Measurements from ENCODE around the gene TBC1D4.

TBC1D4 gene

GRCh38 chr13:75507027-75508001 lies 25.3 kb upstream of the TBC1D4 start:
- H3K4me3 ChIP-seq (ENCODE audit: low read length in 2 of 2) = no peak overlapping the region

GRCh38 chr13:75506018-75506417 lies 24.0 kb upstream of the TBC1D4 start:
- no peaks in the 10 kb centered on the region for H3K4me1 ChIP-seq (ENCODE audit: control insufficient read depth, insufficient read depth, low read length)
- no peaks in the 10 kb centered on the region for H3K27me3 ChIP-seq (ENCODE audit: control insufficient read depth in 1 of 2, insufficient read depth in 2 of 2, low read length in 2 of 2)
- H3K9ac ChIP-seq (ENCODE audit: low read length in 2 of 2) = no peak overlapping the region
- no peaks in the 10 kb centered on the region for H3K9me3 ChIP-seq (ENCODE audit: control insufficient read depth in 2 of 2, low read length in 2 of 2)
- no peaks in the 10 kb centered on the region for H3K36me3 ChIP-seq (ENCODE audit: control insufficient read depth in 2 of 2, insufficient read depth in 2 of 2, low read length in 2 of 2)
- H3K4me3 ChIP-seq (ENCODE audit: low read length in 2 of 2) = no peak overlapping the region
- no peak overlapping the region for H3K27ac ChIP-seq (ENCODE audit: low read length)

More at GRCh38 chr13:75507027-75508001, 25.3 kb upstream of the TBC1D4 start:
- H3K27me3 ChIP-seq (ENCODE audit: control insufficient read depth in 1 of 2, insufficient read depth in 2 of 2, low read length in 2 of 2) = no peaks in the 10 kb centered on the region
- H3K9me3 ChIP-seq (ENCODE audit: control insufficient read depth in 2 of 2, low read length in 2 of 2) = no peaks in the 10 kb centered on the region
- H3K9ac ChIP-seq (ENCODE audit: low read length in 2 of 2) = no peak overlapping the region
- H3K4me1 ChIP-seq (ENCODE audit: control insufficient read depth, insufficient read depth, low read length) = no peaks in the 10 kb centered on the region
- no peak overlapping the region for H3K27ac ChIP-seq (ENCODE audit: low read length)
- no peaks in the 10 kb centered on the region for H3K36me3 ChIP-seq (ENCODE audit: control insufficient read depth in 2 of 2, insufficient read depth in 2 of 2, low read length in 2 of 2)

- H3K4me1 ChIP-seq (ENCODE audit: control insufficient read depth, insufficient read depth, low read length) = no peaks in the 10 kb centered on the region
- no peak overlapping the region for H3K9ac ChIP-seq (ENCODE audit: low read length in 2 of 2)
- H3K36me3 ChIP-seq (ENCODE audit: control insufficient read depth in 2 of 2, insufficient read depth in 2 of 2, low read length in 2 of 2) = no peaks in the 10 kb centered on the region
- no peaks in the 10 kb centered on the region for H3K9me3 ChIP-seq (ENCODE audit: control insufficient read depth in 2 of 2, low read length in 2 of 2)
- no peaks in the 10 kb centered on the region for H3K27me3 ChIP-seq (ENCODE audit: control insufficient read depth in 1 of 2, insufficient read depth in 2 of 2, low read length in 2 of 2)
- H3K27ac ChIP-seq (ENCODE audit: low read length) = no peak overlapping the region
- no peak overlapping the region for H3K4me3 ChIP-seq (ENCODE audit: low read length in 2 of 2)
These were observed 23.4 kb upstream of the TBC1D4 start for GRCh38 chr13:75505327-75505726.

GRCh38 chr13:75495938-75496337 lies 14.0 kb upstream of the TBC1D4 start:
- Histone ChIP-seq H3K4me1 (ENCODE audit: control insufficient read depth, insufficient read depth, low read length) (no peaks in the 10 kb centered on the region), H3K27me3 (ENCODE audit: control insufficient read depth in 1 of 2, insufficient read depth in 2 of 2, low read length in 2 of 2) (no peaks in the 10 kb centered on the region), H3K36me3 (ENCODE audit: control insufficient read depth in 2 of 2, insufficient read depth in 2 of 2, low read length in 2 of 2) (no peaks in the 10 kb centered on the region), H3K9ac (ENCODE audit: low read length in 2 of 2) (no peak overlapping the region), H3K9me3 (ENCODE audit: control insufficient read depth in 2 of 2, low read length in 2 of 2) (no peaks in the 10 kb centered on the region), H3K4me3 (ENCODE audit: low read length in 2 of 2) (no peak overlapping the region), H3K27ac (ENCODE audit: low read length) (no peak overlapping the region)

GRCh38 chr13:75494491-75494890 lies 12.5 kb upstream of the TBC1D4 start:
- H3K9me3 ChIP-seq (ENCODE audit: control insufficient read depth in 2 of 2, low read length in 2 of 2) = no peaks in the 10 kb centered on the region
- no peaks in the 10 kb centered on the region for H3K36me3 ChIP-seq (ENCODE audit: control insufficient read depth in 2 of 2, insufficient read depth in 2 of 2, low read length in 2 of 2)

GRCh38 chr13:75493156-75493555 lies 11.2 kb upstream of the TBC1D4 start:
- H3K27ac ChIP-seq (ENCODE audit: low read length) = no peak overlapping the region
- H3K4me1 ChIP-seq (ENCODE audit: control insufficient read depth, insufficient read depth, low read length) = no peaks in the 10 kb centered on the region
- no peaks in the 10 kb centered on the region for H3K9me3 ChIP-seq (ENCODE audit: control insufficient read depth in 2 of 2, low read length in 2 of 2)
- no peak overlapping the region for H3K9ac ChIP-seq (ENCODE audit: low read length in 2 of 2)
- no peaks in the 10 kb centered on the region for H3K36me3 ChIP-seq (ENCODE audit: control insufficient read depth in 2 of 2, insufficient read depth in 2 of 2, low read length in 2 of 2)
- H3K4me3 ChIP-seq (ENCODE audit: low read length in 2 of 2) = no peak overlapping the region
- H3K27me3 ChIP-seq (ENCODE audit: control insufficient read depth in 1 of 2, insufficient read depth in 2 of 2, low read length in 2 of 2) = no peaks in the 10 kb centered on the region

More at GRCh38 chr13:75494491-75494890, 12.5 kb upstream of the TBC1D4 start:
- H3K9ac ChIP-seq (ENCODE audit: low read length in 2 of 2) = no peak overlapping the region
- no peaks in the 10 kb centered on the region for H3K27me3 ChIP-seq (ENCODE audit: control insufficient read depth in 1 of 2, insufficient read depth in 2 of 2, low read length in 2 of 2)
- H3K4me3 ChIP-seq (ENCODE audit: low read length in 2 of 2) = no peak overlapping the region
- no peak overlapping the region for H3K27ac ChIP-seq (ENCODE audit: low read length)
- H3K4me1 ChIP-seq (ENCODE audit: control insufficient read depth, insufficient read depth, low read length) = no peaks in the 10 kb centered on the region

GRCh38 chr13:75492389-75492788 lies 10.4 kb upstream of the TBC1D4 start:
- H3K4me3 ChIP-seq (ENCODE audit: low read length in 2 of 2) = no peak overlapping the region
- H3K36me3 ChIP-seq (ENCODE audit: control insufficient read depth in 2 of 2, insufficient read depth in 2 of 2, low read length in 2 of 2) = no peaks in the 10 kb centered on the region
- no peak overlapping the region for H3K9ac ChIP-seq (ENCODE audit: low read length in 2 of 2)
- H3K27ac ChIP-seq (ENCODE audit: low read length) = no peak overlapping the region
- no peaks in the 10 kb centered on the region for H3K4me1 ChIP-seq (ENCODE audit: control insufficient read depth, insufficient read depth, low read length)
- H3K9me3 ChIP-seq (ENCODE audit: control insufficient read depth in 2 of 2, low read length in 2 of 2) = no peaks in the 10 kb centered on the region
- no peaks in the 10 kb centered on the region for H3K27me3 ChIP-seq (ENCODE audit: control insufficient read depth in 1 of 2, insufficient read depth in 2 of 2, low read length in 2 of 2)

GRCh38 chr13:75491376-75491775 lies 9.4 kb upstream of the TBC1D4 start:
- Histone ChIP-seq H3K4me1 (ENCODE audit: control insufficient read depth, insufficient read depth, low read length) (no peaks in the 10 kb centered on the region), H3K4me3 (ENCODE audit: low read length in 2 of 2) (no peak overlapping the region), H3K27ac (ENCODE audit: low read length) (no peak overlapping the region), H3K9me3 (ENCODE audit: control insufficient read depth in 2 of 2, low read length in 2 of 2) (no peaks in the 10 kb centered on the region), H3K27me3 (ENCODE audit: control insufficient read depth in 1 of 2, insufficient read depth in 2 of 2, low read length in 2 of 2) (no peaks in the 10 kb centered on the region), H3K9ac (ENCODE audit: low read length in 2 of 2) (no peak overlapping the region), H3K36me3 (ENCODE audit: control insufficient read depth in 2 of 2, insufficient read depth in 2 of 2, low read length in 2 of 2) (no peaks in the 10 kb centered on the region)

- H3K27me3 ChIP-seq (ENCODE audit: control insufficient read depth in 1 of 2, insufficient read depth in 2 of 2, low read length in 2 of 2) = peaks cover 0 to 6% of the 10 kb centered on the region in 2 donors
- no peaks in the 10 kb centered on the region for H3K36me3 ChIP-seq (ENCODE audit: control insufficient read depth in 2 of 2, insufficient read depth in 2 of 2, low read length in 2 of 2)
- no peak overlapping the region for H3K27ac ChIP-seq (ENCODE audit: low read length)
- no peak overlapping the region for H3K9ac ChIP-seq (ENCODE audit: low read length in 2 of 2)
- H3K9me3 ChIP-seq (ENCODE audit: control insufficient read depth in 2 of 2, low read length in 2 of 2) = no peaks in the 10 kb centered on the region
- H3K4me1 ChIP-seq (ENCODE audit: control insufficient read depth, insufficient read depth, low read length) = no peaks in the 10 kb centered on the region
- H3K4me3 ChIP-seq (ENCODE audit: low read length in 2 of 2) = no peak overlapping the region
These were observed 7.7 kb upstream of the TBC1D4 start for GRCh38 chr13:75489502-75490263.

GRCh38 chr13:75486146-75487062 lies 4.4 kb upstream of the TBC1D4 start:
- no peak overlapping the region for H3K4me3 ChIP-seq (ENCODE audit: low read length in 2 of 2)

More at GRCh38 chr13:75486146-75487062, 4.4 kb upstream of the TBC1D4 start:
- Histone ChIP-seq H3K9ac (ENCODE audit: low read length in 2 of 2) (no peak overlapping the region), H3K36me3 (ENCODE audit: control insufficient read depth in 2 of 2, insufficient read depth in 2 of 2, low read length in 2 of 2) (no peaks in the 10 kb centered on the region), H3K4me1 (ENCODE audit: control insufficient read depth, insufficient read depth, low read length) (peaks cover 3% of the 10 kb centered on the region), H3K27me3 (ENCODE audit: control insufficient read depth in 1 of 2, insufficient read depth in 2 of 2, low read length in 2 of 2) (peaks cover 0 to 6% of the 10 kb centered on the region in 2 donors), H3K27ac (ENCODE audit: low read length) (no peak overlapping the region), H3K9me3 (ENCODE audit: control insufficient read depth in 2 of 2, low read length in 2 of 2) (no peaks in the 10 kb centered on the region)

All from stomach smooth muscle (tissue), 2 donors.